Stimulated activated CD4-positive, alpha-beta T cell treated with anti-CD3 and anti-CD28 coated beads, TNF-alpha, amount 100 ng/mL, for 24 hours (primary cell): Measurements from ENCODE around the gene CPHXL2.

ENCODE experiments used
- DNase-seq, 3 experiments: peaks; one replicate each; pipeline ENCODE4 v3.0.0-alpha.2; 2020; ENCODE audit warnings: low read depth in 3 of 3

CPHXL2 gene

DNA sequence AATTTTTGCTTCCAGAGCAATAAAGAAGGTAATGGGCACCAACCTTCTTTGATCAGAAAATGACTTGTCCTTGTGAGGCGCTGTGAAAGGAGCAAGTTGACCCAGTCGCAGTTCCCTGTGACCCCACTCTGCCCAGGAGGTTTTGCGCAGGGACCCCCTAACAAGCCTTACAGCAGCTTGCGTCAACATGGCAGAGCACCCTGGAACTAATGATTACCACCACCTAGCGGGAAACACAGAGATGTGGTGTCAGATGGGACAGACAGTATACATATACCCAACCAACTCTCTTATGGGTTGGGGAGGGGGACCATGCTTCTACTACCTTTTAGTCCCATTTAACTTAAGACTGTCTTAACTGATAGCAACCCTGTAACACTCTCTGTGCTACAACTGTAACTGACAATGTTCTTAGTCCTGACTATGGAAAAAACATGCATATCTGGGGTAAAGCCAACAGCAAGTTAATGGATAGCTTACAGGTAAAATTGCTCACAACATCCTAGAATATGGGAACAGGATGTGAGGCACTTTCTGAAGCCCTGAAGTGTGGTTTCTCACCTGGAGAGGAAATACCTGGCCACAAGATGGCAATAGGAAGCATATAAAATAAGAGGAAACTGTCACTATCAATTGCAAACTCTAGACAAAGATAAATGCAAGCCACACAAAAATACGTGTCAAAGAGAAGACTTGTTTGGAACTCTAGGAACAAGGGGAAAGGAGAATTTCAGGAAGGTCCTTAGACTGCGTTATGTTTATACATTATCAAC is 32.4 kb downstream of the CPHXL2 start:
- DNase-seq, result no peak

DNA sequence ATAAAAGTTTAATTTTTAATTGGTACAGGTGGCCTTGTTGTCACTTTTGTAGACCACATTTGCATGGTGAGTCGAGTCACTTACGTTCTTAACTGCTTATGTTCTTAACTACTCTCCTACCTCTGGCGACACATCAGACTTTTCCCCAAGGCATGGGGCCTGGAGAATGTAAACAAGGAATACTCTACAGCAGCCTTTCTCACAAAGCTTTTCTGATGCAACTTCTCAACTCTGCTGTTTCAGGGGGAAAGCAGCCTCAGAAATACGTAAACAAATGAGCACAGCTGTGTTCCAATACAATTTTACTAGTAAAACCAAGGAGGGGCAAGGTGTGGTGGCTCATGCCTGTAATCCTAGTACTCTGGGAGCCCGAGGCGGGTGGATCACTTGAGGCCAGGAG is 36.2 kb downstream of the CPHXL2 start:
- no peak for DNase-seq

DNA sequence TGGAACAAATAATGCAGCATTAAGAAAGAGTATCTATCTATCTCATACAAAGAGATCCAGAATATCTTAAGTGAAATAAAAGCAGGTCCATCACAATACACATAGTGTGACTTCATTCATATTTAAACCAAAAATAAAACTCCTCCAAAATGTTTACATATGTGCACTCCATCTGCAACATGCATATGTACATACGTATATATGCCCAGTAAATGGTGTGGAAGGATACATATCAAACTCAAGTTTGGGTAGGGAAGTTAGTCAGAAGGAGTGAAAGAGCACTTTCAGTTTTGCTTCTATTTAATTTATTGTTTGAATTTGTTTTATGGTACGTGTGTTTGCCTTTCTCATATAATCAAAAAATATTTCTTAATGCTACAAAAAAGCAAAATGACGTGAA is 41.8 kb downstream of the CPHXL2 start:
- no peak for DNase-seq

DNA sequence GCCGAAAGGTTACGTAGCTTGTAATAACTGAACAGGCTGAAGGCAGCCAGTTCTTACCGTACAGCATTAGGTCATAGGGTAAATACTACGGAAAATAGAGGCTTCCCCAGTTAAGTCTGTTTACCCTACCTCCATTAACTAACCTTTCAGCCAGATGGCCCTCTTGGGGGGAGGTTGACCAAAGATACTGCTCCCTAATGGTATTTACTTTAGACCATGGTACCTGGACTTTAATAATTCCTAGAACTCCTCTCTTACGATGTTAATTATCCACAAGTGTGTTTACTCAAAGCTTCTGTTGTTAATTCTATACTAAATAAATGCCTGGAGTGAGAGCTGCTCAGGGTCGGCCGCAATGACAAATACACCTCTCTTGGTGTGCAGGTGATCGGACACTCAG is 44.0 kb downstream of the CPHXL2 start:
- DNase-seq, result no peak

DNA sequence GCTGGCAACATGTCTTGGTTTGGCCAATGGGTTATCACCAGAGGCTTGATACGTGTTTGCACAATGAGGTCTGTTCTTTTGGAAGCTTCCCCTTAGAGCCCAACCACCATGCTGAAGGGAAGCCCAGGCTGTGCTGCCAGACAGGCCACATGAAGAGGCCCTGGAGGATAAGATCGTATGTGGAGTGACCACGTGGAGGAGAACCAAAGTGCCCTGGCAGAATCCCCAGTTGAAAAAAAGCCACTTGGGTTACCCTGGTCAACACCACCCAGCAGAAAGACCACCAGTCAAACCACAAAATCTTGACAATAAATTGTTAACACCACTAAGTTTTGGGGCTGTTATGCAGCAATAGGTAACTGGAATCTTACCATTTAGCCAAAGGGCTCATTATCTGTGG is 46.8 kb downstream of the CPHXL2 start:
- DNase-seq, result no peak

DNA sequence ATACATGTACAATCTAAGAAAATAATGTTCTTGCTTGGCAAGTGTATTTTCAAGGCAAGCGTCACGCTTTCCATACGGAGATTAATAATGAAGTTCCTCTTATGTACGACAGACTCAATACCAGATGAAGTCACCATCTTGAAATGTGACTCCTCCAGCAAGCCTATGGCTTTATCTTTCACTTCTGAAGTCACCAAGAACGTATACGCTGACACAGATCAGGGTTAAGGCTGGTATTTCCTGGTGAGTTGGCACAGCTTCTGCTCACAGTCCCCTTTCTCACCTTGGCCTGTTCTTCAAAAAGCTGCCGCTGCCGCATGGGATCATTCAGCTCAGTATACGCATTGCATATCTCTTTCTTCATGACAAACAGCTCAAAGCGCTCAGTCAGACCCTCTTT is 47.7 kb downstream of the CPHXL2 start:
- DNase-seq, result no peak

DNA sequence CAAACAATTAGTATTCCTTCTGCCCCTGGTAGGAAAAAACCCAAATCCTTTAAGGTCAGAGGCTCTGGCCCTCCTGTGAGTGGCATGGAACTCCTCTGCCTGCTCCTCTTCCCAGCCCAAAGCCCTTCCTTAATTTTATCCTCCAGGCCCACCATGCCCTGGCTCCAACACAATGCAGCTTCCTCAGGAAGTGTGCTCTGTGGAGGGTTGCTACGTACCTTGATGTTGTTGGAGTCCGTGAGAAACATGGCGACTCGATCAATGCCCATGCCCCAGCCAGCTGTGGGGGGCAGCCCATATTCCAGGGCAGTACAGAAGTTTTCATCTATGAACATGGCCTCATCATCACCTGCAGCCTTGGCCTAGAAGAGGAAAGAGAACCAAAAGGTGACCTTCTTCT is 48.5 kb downstream of the CPHXL2 start:
- DNase-seq, result no peak

DNA sequence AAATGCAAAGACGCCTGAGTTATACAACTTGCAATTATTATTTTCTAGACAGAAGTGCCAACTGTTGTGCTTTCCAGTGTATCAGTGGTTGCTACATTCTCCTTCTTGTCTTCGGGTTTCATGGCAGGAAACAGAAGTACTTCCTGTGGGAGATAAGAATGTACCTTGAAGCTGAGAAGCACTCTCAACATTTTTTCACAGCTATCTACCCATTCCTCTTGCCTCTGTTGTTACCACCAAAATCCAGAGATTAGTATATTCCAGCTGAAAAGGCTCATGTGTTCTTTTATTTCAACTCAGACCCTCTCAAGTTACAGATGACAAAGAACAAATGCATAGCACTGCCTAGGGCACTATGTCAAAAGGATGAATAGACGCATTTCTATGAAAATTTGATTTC is 49.0 kb downstream of the CPHXL2 start:
- DNase-seq, result no peak

DNA sequence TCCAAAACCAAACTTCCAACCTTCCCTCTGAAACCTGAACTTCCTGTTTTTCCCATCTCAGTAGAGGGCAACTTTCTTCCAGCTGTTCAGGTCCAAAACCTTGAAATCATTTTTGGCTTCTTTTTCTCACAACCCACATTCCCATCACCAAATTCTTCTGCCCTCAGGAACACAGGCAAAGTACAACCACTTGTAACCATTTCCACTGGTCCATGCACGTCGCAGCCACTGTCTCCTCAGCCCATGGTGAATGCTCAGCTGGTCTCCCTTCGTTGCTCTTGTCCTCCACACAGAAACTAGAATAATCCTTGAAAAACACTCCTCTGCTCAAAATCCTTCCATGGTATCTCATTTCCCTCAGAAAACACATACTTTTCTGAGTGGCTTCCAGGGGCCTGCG is 50.0 kb downstream of the CPHXL2 start:
- no peak for DNase-seq

DNA sequence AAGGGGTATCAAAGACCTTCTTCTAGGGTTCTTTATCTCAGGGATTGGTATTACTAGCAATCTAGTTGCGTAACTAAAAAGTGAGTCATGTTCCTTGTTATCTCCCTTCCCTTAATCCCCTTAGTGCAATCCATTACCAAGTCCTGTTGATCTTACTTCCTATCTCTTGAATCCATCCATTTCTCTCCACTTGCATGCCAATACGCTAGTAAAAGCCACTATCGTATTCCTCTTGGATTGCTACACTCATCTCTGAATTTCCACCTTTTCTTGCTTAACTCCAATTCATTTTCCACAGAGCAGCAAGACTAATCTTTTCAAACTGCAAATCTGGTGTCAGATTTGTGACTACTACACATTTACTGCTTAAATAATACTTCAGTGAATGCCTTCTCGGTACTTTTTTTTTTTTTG is 51.9 kb downstream of the CPHXL2 start:
- DNase-seq, result no peak

DNA sequence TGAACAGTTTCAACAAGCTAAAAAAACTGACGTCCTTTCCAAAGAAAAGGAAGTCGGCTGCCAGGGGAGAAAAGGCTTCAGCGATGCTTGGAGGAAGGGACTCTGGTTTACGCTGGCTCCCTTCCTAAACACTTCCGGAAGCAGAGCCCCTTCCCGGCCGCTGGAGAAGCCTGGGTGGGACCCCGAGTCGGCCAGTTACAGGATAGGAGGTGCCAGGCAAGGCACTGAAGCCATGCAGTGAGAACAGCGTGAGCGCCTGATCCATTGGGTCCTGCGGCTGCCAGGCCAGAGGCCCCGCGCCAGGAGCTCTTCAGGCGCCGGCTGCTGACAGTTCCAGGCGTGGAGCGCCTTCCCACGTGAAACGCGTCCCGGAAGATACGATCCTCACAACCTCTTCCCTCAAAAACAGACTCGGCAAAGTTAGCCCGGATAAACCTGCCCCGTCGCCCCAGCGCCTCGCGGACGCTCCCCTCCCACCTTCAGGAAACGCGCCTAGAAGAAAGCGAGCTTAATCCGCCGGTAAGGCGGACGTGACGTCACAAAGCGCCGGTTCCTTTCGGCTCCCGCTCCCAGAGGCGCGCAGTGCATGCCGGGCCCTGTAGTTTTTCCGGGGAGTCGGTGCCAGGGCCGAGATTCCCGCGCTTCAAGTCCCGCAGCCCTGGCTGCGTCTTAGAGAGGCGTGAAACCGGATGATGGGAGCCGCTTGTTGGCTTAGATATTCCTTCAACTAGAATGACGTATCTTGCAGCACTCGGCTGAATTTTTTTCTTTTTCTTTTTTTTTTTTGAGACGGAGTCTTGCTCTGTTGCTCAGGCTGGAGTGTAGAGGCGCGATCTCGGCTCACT is 53.8 kb downstream of the CPHXL2 start, which contains the start of gene ADAT1:
TSS of gene ADAT1 (minus strand) at position 521 of the 845 bp plus-strand sequence. CDS start 2,482 bp downstream, outside the sequence.
- peak; percentile 95 to 97 (median 95) for DNase-seq

DNA sequence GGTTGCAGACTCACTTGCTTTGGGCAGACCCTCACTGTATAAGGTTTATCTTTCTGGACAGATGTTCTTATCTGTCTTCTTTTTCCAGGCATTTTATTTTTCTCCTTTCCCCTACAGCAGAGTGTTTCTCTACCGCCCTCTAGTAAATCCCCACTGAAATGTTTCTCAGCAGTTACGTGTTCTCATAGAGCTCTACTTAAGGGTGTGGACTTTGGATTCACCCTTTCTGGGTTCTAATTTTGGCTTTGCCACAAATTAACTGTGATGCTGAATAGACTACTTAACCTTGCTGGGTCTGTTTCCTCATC is 55.7 kb downstream of the CPHXL2 start:
- DNase-seq, result no peak

DNA sequence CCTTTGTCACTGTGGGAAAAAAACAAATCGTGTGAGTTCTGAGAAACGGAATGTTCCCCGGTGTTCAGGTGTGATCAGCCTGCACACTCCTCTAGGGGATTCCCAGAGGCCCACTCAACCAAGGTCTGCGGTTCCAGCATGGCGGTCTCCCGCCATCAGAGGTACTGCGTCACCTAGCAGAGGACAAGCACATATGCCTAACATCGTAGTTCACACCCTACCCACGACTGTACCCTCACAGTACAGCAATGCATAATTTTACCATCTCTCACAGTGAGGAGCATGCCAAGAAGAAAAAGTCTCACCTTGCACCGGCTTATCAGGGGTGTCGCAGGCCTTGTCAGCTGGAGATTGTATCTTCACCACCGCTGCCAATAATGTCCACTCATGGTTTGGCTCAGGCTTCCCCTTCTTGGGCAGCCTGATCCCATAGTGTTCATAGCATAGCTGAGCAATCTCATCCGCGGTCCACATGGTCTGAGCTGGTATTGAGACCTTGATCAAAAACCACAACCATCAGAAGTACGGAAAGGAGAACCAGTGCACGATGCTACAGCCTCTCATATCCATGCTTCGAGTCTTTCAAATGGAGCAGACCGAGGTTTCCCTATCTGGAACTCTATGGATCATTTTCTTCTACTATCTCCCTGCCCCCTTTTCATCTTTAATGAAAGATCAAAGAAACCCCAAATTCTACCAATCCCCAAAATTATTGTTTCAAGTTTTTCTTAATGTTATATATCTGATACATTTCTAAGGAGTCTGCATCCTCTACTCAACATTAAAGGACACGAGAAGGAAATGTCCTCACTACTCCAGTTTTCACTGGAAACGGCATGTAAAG is 56.3 kb downstream of the CPHXL2 start:
- no peak for DNase-seq

DNA sequence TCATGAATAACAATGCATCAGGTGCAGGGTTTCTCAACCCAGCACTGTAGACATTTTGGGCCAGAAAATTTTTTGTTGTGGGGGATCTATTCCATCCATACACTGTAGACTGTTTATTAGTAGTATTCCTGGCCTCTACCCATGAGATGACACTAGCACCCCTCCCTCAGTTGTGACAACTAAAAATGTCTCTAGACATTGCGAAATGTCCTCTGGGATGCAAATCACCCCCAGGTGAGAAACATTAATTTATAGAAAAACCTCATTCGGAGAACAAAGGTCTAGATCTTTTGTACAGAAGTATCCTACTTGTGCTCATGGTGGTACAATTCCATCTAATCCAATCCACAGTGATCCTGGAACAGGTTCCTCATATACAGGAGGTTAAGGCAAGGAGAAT is 58.0 kb downstream of the CPHXL2 start:
- no peak for DNase-seq

DNA sequence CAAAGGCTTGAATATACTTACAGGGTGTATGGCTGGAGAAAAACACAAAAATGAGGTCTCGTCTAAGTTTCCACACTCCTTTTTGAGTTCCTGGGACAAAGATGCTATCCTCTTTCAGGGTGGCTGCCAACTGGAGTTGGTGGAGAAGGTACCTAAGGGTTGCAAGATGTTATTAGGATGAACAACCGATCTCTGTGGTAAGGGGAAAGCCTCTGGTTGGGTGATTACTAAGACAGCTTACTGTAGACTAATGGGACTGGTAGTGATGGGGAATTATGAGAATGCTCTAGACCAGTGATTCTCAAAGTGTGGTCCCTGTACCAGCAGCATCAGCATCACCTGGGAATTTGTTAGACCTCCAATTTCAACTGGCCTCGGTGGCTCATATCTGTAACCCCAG is 59.7 kb downstream of the CPHXL2 start:
- no peak for DNase-seq

DNA sequence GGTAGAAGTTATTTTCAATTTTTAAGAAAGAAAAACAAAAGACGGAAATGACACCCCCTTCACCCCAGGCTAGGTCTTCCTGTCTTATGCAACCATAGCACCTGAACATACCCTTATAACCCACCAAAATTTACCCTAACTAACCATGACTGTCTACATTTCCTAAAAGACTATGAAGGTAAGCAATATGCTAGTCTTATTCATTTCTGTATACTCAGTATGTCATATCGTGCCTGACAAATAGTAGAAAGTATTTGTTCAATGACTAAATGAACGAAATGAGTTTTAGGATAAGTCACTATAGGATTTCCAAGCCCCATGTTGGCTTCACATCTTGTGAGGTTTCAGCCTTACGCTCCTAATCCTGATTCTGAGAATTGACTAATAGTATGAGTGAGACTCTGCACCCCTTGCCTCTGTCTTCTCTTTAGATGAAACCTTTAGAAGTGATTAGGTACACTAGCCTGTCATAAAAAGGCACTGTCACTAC is 60.2 kb downstream of the CPHXL2 start:
- no peak for DNase-seq

DNA sequence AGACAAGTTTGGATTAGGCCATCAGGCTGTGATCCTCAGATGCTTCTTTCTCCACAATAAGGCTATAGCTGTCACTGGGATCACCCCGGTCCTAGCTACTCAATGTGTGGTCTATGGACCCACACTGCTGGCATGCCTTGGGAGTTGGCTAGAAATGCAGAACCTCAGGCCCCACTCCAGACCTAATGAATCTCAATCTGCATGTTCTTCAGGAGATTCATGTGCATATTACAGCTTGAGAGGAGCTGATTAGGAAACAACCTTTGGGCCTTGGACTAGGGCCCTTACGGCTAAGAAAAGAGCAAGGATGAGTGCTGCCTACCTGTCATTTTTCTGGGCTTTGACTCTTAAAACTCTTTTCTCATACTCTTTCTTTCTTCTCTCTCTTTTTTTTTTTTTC is 61.2 kb downstream of the CPHXL2 start:
- no peak for DNase-seq

DNA sequence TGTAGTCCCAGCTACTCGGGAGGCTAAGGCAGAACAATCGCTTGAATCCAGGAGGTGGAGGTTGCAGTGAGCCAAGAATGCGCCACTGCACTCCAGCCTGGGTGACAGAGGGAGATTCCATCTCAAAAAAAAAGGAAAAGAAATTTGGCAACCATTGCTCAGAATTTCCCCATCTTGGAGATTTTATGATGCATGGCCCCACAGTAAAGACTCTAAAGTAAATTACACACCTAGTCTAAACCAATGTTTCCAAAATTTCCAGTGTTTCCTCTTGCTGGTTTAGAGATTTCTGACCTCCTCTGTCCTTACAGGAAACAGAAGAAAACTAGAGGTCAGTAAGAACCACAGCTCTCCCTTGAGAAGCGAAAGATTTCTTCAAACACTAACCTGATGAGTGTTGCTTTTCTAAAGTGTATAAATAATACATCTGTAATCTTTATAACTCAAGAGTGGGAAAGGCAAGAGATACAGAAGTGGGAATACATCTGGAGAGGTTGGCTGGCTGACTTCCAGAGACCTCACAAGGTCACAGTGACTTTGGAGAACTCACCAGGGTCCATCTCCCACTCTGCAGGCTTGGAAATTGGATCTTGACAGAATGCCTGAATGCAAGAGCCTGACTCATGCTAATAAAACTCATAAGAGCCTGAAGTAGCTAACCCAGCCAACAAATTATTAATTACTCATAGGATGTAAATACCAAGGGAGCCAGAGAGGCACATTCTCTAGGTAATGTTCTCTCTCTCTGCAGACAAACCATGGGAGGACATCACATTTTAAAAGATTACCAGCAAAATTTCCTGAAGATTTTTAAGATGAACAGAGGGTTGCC is 62.5 kb downstream of the CPHXL2 start:
- DNase-seq, result no peak
